22Rv1 (cell line): ENCODE results near the gene TNNT3.
"Not testable (repeated sequence)": the region's sequence is repeated elsewhere in the genome, so short reads cannot be mapped to it uniquely, and the experiment has no call there.

Experiments
- H3K27ac ChIP-seq: fragments of 450-650 bp; 2 replicates; pipeline ENCODE4 v1.5.1; 2017
- ZFX ChIP-seq: fragments of 450-650 bp; IDR thresholded peaks from 2 replicates; pipeline ENCODE4 v1.6.1; 2017; ENCODE audit warnings: antibody characterized with exemption, borderline replicate concordance
- TF ChIP-seq, protein P1 (sequence below): fragments of 450-650 bp; IDR thresholded peaks from 2 replicates; pipeline ENCODE4 v1.5.1; 2017; ENCODE audit warnings: mild to moderate bottlenecking

Gene TNNT3

DNA sequence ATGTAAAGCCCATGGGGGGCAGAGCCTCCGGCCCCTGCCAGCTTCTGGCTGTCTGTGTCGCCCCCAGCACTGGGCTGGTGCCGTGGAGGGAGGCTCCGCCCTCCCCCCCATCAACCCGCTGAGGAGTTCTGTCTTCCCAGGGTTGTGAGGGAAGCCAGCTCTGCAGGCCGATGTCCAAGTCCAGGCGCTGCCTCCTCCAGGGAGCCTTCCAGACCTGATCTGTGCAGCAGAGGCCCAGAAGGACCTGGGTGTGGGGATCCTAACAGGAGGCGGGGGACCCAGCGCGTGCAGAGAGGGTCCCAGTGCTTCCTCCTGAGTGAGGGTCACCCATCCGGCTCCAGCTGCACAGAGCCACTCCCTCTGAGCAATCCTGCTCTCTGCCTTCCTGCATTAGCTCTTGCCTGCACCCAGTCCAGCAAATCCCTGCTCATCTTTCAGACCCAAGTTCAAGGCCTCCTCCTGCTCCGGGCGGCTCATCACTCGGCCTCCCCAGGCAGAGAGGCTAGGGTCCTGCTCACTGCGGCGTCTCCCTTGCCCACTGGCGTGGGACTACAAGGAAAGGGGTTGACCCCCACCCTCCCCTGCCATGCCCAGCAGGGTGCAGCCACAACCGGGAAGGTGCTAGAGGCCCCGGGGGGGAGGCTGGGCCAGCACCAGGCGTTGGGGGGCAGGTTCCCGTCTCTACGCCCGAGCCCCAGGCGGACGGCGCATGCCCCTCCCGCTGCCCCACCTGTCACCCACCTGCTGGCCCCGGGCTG is 44.2 kb upstream of the TNNT3 start:
- H3K27ac ChIP-seq = no peak overlapping the region
- TF ChIP-seq, protein P1, sequence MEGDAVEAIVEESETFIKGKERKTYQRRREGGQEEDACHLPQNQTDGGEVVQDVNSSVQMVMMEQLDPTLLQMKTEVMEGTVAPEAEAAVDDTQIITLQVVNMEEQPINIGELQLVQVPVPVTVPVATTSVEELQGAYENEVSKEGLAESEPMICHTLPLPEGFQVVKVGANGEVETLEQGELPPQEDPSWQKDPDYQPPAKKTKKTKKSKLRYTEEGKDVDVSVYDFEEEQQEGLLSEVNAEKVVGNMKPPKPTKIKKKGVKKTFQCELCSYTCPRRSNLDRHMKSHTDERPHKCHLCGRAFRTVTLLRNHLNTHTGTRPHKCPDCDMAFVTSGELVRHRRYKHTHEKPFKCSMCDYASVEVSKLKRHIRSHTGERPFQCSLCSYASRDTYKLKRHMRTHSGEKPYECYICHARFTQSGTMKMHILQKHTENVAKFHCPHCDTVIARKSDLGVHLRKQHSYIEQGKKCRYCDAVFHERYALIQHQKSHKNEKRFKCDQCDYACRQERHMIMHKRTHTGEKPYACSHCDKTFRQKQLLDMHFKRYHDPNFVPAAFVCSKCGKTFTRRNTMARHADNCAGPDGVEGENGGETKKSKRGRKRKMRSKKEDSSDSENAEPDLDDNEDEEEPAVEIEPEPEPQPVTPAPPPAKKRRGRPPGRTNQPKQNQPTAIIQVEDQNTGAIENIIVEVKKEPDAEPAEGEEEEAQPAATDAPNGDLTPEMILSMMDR = no peak
- no peak for TF ChIP-seq ZFX

GRCh38 chr11:1875851-1876301 is 43.6 kb upstream of the TNNT3 start:
- not testable (repeated sequence) for H3K27ac ChIP-seq

- H3K27ac ChIP-seq = no peak overlapping the region
- TF ChIP-seq ZFX = no peak
- TF ChIP-seq, protein P1 = peak; percentile 87
Observed at GRCh38 chr11:1876361-1877063, 43.0 kb upstream of the TNNT3 start.

DNA sequence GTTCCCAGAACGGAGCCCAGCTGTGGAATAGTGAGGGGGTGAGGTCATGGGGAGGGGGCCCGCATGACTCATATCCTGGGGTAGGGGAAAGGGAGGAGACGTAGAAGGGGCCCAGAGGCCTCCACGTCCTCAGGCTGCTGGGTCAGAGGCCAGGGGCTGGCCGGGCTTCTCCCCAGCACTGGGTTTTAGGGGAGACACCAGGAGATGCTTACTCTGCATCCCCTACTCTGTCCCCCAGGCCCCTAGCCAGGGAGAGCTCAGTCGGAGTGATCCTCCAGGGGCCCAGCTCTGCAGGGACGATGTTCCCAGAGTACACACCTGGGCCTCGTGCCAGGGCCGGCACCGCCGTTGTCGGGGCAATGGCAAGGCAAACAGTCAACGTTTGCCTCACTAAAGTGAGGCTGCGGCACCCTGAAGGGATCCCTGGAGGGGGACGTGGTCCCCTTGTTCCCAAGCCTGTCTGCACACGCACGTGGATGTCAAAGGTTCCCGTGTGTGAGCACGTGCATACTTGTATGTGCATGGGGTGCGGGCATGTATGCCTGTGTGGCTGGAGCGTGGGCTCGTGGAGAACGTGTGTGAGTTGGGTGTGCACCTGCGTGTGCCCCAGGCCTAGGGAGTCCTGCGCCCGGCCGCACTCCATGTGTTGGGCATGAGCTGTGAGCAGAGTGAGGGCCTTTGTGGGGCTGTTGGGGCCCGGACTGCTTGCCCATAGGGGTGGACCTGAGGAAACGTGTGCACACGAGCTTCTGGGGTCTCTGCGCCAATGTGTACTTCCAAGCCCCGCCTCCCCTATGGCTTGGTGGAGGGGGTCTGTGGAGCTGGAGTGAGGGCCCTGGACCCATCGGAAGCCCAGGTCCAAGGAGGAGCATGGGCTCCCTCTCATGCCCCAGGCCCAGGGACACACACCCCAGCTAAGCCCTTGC is 42.0 kb upstream of the TNNT3 start:
- TF ChIP-seq, protein P1 = no peak
- TF ChIP-seq ZFX = no peak
- H3K27ac ChIP-seq = no peak overlapping the region

GRCh38 chr11:1878137-1879031 is 41.1 kb upstream of the TNNT3 start:
- TF ChIP-seq, protein P1 = no peak
- TF ChIP-seq ZFX = no peak
- H3K27ac ChIP-seq = no peak overlapping the region

DNA sequence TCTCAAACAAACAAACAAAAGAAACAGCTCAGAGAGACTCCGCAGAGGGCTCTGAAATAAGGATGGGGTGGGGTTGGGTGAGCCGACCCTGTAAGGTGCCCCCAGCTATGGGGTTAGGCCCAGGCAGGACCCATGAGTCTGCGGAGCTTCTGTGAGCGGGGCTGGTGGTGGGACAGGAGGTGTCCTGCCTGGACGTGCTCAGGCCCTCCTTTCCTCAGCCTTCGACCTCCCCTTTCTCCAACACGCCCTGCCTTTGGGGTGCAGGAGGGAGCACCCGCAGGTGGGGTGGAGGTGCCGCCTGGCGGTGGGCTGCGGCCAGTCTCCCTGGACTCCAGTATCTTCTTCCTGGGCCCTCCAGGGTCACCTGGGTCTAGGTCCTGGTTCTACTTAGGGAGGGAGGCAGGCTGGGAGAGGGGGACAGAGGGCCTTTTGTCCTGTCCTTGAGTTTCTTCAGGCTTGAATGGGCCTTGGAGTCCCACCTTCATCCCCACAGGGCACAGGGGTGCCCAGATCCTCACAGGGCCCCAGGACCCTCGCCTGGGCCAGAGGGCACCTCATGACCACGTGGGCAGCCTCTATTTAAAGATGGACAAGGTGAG is 40.1 kb upstream of the TNNT3 start:
- H3K27ac ChIP-seq = no peak overlapping the region
- TF ChIP-seq ZFX = no peak
- TF ChIP-seq, protein P1 = no peak
